ENCODE measurements around the gene ENOX1.

The ENOX1 gene

DNA sequence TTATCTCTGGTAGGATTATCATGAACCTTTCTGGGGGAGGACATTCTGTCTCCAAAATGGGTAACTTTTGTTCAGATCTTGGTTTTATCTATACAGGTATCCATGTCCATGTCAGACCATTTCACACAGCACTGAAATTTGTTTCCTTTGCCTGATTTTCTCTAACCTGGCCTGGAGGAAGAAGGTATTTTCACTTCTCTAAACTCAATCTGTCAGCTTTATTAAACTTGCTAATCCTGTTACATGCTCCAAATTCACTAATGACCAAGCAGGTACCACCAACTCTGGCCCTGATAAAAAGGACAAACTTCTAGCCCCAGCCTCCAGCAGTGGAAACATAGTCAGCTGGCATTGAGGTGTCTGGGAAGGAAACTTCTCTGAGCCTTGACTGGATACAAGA is 529.0 kb downstream of the ENOX1 start:
- Mint-ChIP-seq H3K27me3 (ENCODE audit: low read depth) (no peaks in the 10 kb centered on the region), H3K27ac (no peak overlapping the region), H3K4me3 (no peak overlapping the region), H3K36me3 (ENCODE audit: low read depth) (no peaks in the 10 kb centered on the region), H3K4me1 (no peaks in the 10 kb centered on the region), H3K9me3 (no peaks in the 10 kb centered on the region)
- TF ChIP-seq, protein P1, sequence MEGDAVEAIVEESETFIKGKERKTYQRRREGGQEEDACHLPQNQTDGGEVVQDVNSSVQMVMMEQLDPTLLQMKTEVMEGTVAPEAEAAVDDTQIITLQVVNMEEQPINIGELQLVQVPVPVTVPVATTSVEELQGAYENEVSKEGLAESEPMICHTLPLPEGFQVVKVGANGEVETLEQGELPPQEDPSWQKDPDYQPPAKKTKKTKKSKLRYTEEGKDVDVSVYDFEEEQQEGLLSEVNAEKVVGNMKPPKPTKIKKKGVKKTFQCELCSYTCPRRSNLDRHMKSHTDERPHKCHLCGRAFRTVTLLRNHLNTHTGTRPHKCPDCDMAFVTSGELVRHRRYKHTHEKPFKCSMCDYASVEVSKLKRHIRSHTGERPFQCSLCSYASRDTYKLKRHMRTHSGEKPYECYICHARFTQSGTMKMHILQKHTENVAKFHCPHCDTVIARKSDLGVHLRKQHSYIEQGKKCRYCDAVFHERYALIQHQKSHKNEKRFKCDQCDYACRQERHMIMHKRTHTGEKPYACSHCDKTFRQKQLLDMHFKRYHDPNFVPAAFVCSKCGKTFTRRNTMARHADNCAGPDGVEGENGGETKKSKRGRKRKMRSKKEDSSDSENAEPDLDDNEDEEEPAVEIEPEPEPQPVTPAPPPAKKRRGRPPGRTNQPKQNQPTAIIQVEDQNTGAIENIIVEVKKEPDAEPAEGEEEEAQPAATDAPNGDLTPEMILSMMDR (IDR thresholded peaks at IDR 0.05; ENCODE audit: unreplicated experiment in 3 of 3) = no peak

- H3K27ac Mint-ChIP-seq = no peak overlapping the region
- H3K4me3 Mint-ChIP-seq = no peak overlapping the region
- H3K36me3 Mint-ChIP-seq (ENCODE audit: low read depth) = no peaks in the 10 kb centered on the region
- TF ChIP-seq, protein P1 (IDR thresholded peaks at IDR 0.05; ENCODE audit: unreplicated experiment in 3 of 3) = no peak
- no peaks in the 10 kb centered on the region for H3K4me1 Mint-ChIP-seq
- no peaks in the 10 kb centered on the region for H3K27me3 Mint-ChIP-seq (ENCODE audit: low read depth)
- H3K9me3 Mint-ChIP-seq = no peaks in the 10 kb centered on the region
These were observed 534.8 kb downstream of the ENOX1 start for GRCh38 chr13:43251961-43252360.

DNA sequence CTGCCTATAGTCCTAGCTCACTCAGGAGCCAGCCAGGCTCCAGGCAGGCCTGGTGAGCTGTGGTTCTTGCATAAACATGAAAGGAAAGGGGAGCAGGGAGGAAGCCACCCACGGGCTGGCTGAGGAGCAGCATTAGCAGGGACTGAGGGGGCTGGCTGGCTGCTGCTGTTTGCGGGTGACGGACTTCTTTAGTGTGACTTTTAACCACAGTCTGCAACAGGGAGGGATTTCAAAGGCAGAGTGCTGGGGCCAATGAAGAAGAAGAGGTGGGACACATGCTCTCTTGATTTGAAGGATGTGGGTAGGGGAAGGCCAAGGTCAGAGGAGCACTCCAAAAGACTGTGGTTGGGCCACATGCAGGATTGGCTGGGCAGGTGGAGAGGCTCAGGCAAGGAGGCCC is 540.4 kb downstream of the ENOX1 start:
- Mint-ChIP-seq H3K4me3 (no peak overlapping the region), H3K27me3 (ENCODE audit: low read depth) (peaks cover 6% of the 10 kb centered on the region), H3K27ac (no peak overlapping the region), H3K9me3 (no peaks in the 10 kb centered on the region), H3K36me3 (ENCODE audit: low read depth) (no peaks in the 10 kb centered on the region), H3K4me1 (peaks cover 7% of the 10 kb centered on the region)
- TF ChIP-seq, protein P1 (IDR thresholded peaks at IDR 0.05; ENCODE audit: unreplicated experiment in 3 of 3) = no peak

DNA sequence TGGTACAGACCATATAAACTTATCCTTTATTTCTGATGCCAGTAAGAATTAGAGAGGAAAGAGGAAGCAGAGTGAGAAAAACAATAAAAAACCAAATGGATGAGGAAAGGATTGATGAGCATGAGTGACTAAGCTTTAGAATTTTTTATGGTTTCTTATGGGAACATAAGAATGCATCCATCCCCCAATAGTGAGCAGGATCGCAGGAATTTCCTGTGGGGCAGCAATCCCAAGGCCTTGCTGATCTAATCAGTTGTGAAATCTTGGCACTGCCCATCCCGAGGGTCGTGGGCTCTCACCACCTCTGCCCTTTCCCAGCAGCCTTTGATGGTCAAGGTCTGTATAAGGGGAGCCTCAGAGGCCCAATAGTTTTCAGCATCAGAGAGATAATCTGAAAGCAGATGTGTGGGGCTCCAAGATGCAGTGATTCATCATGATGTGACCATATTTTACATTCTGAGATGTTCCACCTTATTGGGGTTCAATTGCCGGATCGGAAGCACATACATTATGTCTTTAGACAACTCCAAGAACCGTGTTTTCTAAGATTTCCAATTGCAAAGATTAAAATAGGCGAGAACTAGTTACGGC is 541.3 kb downstream of the ENOX1 start:
- H3K36me3 Mint-ChIP-seq (ENCODE audit: low read depth) = no peaks in the 10 kb centered on the region
- H3K27ac Mint-ChIP-seq = no peak overlapping the region
- peaks cover 7% of the 10 kb centered on the region for H3K4me1 Mint-ChIP-seq
- peaks cover 6% of the 10 kb centered on the region for H3K27me3 Mint-ChIP-seq (ENCODE audit: low read depth)
- H3K9me3 Mint-ChIP-seq = no peaks in the 10 kb centered on the region
- TF ChIP-seq, protein P1 (IDR thresholded peaks at IDR 0.05; ENCODE audit: unreplicated experiment in 3 of 3) = no peak
- H3K4me3 Mint-ChIP-seq = no peak overlapping the region

- TF ChIP-seq, protein P1 (IDR thresholded peaks at IDR 0.05; ENCODE audit: unreplicated experiment in 3 of 3) = no peak
- Mint-ChIP-seq H3K4me1 (peaks cover 7% of the 10 kb centered on the region), H3K36me3 (ENCODE audit: low read depth) (no peaks in the 10 kb centered on the region), H3K27ac (no peak overlapping the region), H3K9me3 (no peaks in the 10 kb centered on the region), H3K4me3 (no peak overlapping the region), H3K27me3 (ENCODE audit: low read depth) (peaks cover 6% of the 10 kb centered on the region)
These were observed 542.3 kb downstream of the ENOX1 start for GRCh38 chr13:43244481-43244880.

- Mint-ChIP-seq H3K27me3 (ENCODE audit: low read depth) (peaks cover 6% of the 10 kb centered on the region), H3K27ac (no peak overlapping the region), H3K4me1 (peaks cover 7% of the 10 kb centered on the region), H3K9me3 (no peaks in the 10 kb centered on the region), H3K36me3 (ENCODE audit: low read depth) (no peaks in the 10 kb centered on the region), H3K4me3 (no peak overlapping the region)
- TF ChIP-seq, protein P1 (IDR thresholded peaks at IDR 0.05; ENCODE audit: unreplicated experiment in 3 of 3) = no peak
These were observed 543.1 kb downstream of the ENOX1 start for GRCh38 chr13:43243711-43244110.
